Brain microvascular endothelial cell (primary cell): ENCODE results near the gene ITFG2.

Experiments used
- DNase-seq: peaks from one replicate; pipeline ENCODE4 v3.0.0-alpha.2; 2020
- H3K27ac ChIP-seq: fragments of 250-450 bp; sonication (Bioruptor Pico); 2 replicates; pipeline ENCODE4 v1.5.1; 2020; ENCODE audit warnings: mild to moderate bottlenecking, moderate library complexity
- H3K27me3 ChIP-seq: fragments of 250-450 bp; sonication (Bioruptor Pico); replicated peaks from 2 replicates; pipeline ENCODE4 v1.5.1; 2020; ENCODE audit warnings: mild to moderate bottlenecking
- H3K36me3 ChIP-seq: fragments of 250-450 bp; sonication (Bioruptor Pico); replicated peaks from 2 replicates; pipeline ENCODE4 v1.5.1; 2020; ENCODE audit warnings: mild to moderate bottlenecking
- H3K4me3 ChIP-seq: 2 replicates; pipeline ENCODE4 v1.5.1; 2011; ENCODE audit warnings: low read depth, mild to moderate bottlenecking, control low read depth, low read length, moderate library complexity
- CTCF ChIP-seq: IDR thresholded peaks from 2 replicates; pipeline ENCODE4 v1.5.1; 2011; ENCODE audit warnings: low read depth, mild to moderate bottlenecking, moderate library complexity, low read length, control low read depth, inconsistent platforms; ENCODE audit errors: missing control alignments
- in situ Hi-C: cut with HindIII; loops from 2 replicates; pipeline ENCODE4 v1.10.0; 2017; ENCODE audit warnings: low sequenced_read_pairs, low pct_ligation_motif_present

ITFG2 gene

GRCh38 chr12:2836574-2836973 lies 24.1 kb downstream of the ITFG2 start:
- Histone ChIP-seq H3K36me3 (no peaks in the 10 kb centered on the region), H3K4me3 (no peak overlapping the region), H3K27ac (no peak overlapping the region), H3K27me3 (no peaks in the 10 kb centered on the region)
- no peak for DNase-seq
- in situ Hi-C loops = no loop called here
- no peak for TF ChIP-seq CTCF

- no peak overlapping the region for H3K4me3 ChIP-seq
- H3K27me3 ChIP-seq = no peaks in the 10 kb centered on the region
- no peaks in the 10 kb centered on the region for H3K36me3 ChIP-seq
- DNase-seq = no peak
- no peak overlapping the region for H3K27ac ChIP-seq
- no peak for TF ChIP-seq CTCF
- in situ Hi-C loops = no loop called here
These were observed 28.7 kb downstream of the ITFG2 start for GRCh38 chr12:2841056-2841650.

DNA sequence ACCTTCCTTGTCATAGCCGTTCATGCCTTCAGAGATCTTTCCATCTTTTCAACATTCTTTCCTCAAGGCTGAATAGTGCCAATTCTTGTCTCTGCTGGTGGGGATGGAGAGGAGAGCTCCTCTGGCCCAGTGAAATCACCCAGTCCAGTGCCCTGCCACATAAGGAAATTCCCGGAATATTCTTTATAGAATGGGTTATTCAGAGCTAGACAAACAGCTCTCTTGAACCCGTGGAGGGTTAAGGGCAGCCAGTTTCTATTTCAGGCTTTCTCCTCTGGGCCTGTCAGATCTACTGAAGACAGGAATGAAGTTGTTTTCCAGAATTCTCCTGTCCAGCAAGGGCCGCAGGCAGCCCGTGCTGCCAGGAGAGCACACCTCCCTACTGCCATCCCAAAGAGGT lies 30.5 kb downstream of the ITFG2 start:
- no peak overlapping the region for H3K27ac ChIP-seq
- no peaks in the 10 kb centered on the region for H3K27me3 ChIP-seq
- in situ Hi-C loops = no loop called here
- TF ChIP-seq CTCF = no peak
- no peak for DNase-seq
- H3K36me3 ChIP-seq = no peaks in the 10 kb centered on the region
- no peak overlapping the region for H3K4me3 ChIP-seq

GRCh38 chr12:2844786-2845185 lies 32.3 kb downstream of the ITFG2 start:
- peak; percentile 54 for DNase-seq
- Histone ChIP-seq H3K36me3 (no peaks in the 10 kb centered on the region), H3K4me3 (no peak overlapping the region), H3K27me3 (no peaks in the 10 kb centered on the region), H3K27ac (peak overlapping the region; percentile 85)
- in situ Hi-C loops = no loop called here
- no peak for TF ChIP-seq CTCF

GRCh38 chr12:2845280-2845679 lies 32.8 kb downstream of the ITFG2 start:
- peak; percentile 86 for DNase-seq
- in situ Hi-C loops = no loop called here
- Histone ChIP-seq H3K27ac (peak overlapping the region; percentile 85), H3K4me3 (peak overlapping the region; percentile 17), H3K27me3 (no peaks in the 10 kb centered on the region), H3K36me3 (no peaks in the 10 kb centered on the region)
- no peak for TF ChIP-seq CTCF

DNA sequence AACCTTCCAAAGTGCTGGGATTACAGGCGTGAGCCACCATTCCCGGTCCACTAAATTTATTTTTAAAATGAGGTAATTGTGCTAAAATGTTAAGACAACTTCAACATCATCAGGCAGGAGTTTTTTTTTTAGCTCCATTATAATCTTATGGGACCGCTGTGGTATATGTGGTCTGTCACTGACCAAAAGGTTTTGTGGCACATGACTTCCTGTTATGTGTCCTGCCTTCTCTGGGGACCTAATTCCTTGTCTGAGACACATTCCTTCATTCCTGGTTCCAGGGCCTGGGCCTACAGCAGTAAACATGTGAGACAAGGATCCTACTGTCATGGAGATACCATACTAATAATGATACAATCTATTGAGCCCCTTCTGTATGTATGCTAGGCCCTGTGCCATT lies 39.5 kb downstream of the ITFG2 start:
- Histone ChIP-seq H3K27ac (no peak overlapping the region), H3K4me3 (no peak overlapping the region), H3K27me3 (no peaks in the 10 kb centered on the region), H3K36me3 (no peaks in the 10 kb centered on the region)
- no peak for TF ChIP-seq CTCF
- in situ Hi-C loops = no loop called here
- no peak for DNase-seq
